H9 (cell line): Measurements from ENCODE around the gene VPS54. TPM values are rescaled to one million over a fixed set of nuclear protein-coding genes. Genes with fewer than 3 reads are reported as not detected.

Experiments
- DNase-seq: peaks from one replicate; pipeline ENCODE4 v3.0.0-alpha.2; 2017
- H2AFZ ChIP-seq: one replicate; pipeline ENCODE4 v1.6.1; 2013; ENCODE audit warnings: mild to moderate bottlenecking, low read length, control low read depth, moderate library complexity
- H2AK5ac ChIP-seq: 2 replicates; pipeline ENCODE4 v1.6.1; 2013; ENCODE audit warnings: low read length, control low read depth, mixed read lengths; ENCODE audit not compliant: insufficient read length
- H2BK120ac ChIP-seq: one replicate; pipeline ENCODE4 v1.6.1; 2013; ENCODE audit warnings: low read depth, mild to moderate bottlenecking, low read length, control low read depth, inconsistent platforms; ENCODE audit not compliant: poor library complexity, severe bottlenecking
- H2BK12ac ChIP-seq: 2 replicates; pipeline ENCODE4 v1.6.1; 2013; ENCODE audit warnings: low read length, control low read depth, mixed read lengths, low read depth; ENCODE audit not compliant: insufficient read length
- H2BK15ac ChIP-seq: 2 replicates; pipeline ENCODE4 v1.6.1; 2013; ENCODE audit warnings: low read depth, low read length, control low read depth
- H2BK20ac ChIP-seq: one replicate; pipeline ENCODE4 v1.6.1; 2013; ENCODE audit warnings: low read depth, mild to moderate bottlenecking, low read length, control low read depth, inconsistent platforms; ENCODE audit not compliant: poor library complexity, severe bottlenecking
- H2BK5ac ChIP-seq: 2 replicates; pipeline ENCODE4 v1.6.1; 2013; ENCODE audit warnings: low read length, control low read depth, mixed read lengths; ENCODE audit not compliant: insufficient read length
- H3K14ac ChIP-seq: 2 replicates; pipeline ENCODE4 v1.6.1; 2013; ENCODE audit warnings: low read length, control low read depth; ENCODE audit not compliant: insufficient read depth
- H3K18ac ChIP-seq: 2 replicates; pipeline ENCODE4 v1.6.1; 2013; ENCODE audit warnings: low read depth, mild to moderate bottlenecking, mixed read lengths, low read length, control low read depth; ENCODE audit not compliant: insufficient read length
- H3K23ac ChIP-seq: 2 replicates; pipeline ENCODE4 v1.6.1; 2013; ENCODE audit warnings: low read length, control low read depth, mixed read lengths, low read depth; ENCODE audit not compliant: insufficient read length
- H3K23me2 ChIP-seq: 2 replicates; pipeline ENCODE4 v1.6.1; 2013; ENCODE audit warnings: low read depth, mild to moderate bottlenecking, mixed read lengths, low read length, control low read depth; ENCODE audit not compliant: insufficient read length, poor library complexity, severe bottlenecking
- H3K27ac ChIP-seq: 2 replicates; pipeline ENCODE4 v1.5.1; 2013; ENCODE audit warnings: low read length, control low read depth, mixed read lengths, low read depth; ENCODE audit not compliant: insufficient read length
- H3K27me3 ChIP-seq: 2 replicates; pipeline ENCODE4 v1.6.1; 2013; ENCODE audit warnings: low read length, control low read depth, inconsistent platforms; ENCODE audit not compliant: insufficient read depth
- H3K4ac ChIP-seq: 2 replicates; pipeline ENCODE4 v1.6.1; 2013; ENCODE audit warnings: low read depth, mild to moderate bottlenecking, control low read depth, inconsistent platforms, low read length, moderate library complexity
- H3K4me1 ChIP-seq: 2 replicates; pipeline ENCODE4 v1.6.1; 2013; ENCODE audit warnings: low read length, control low read depth, inconsistent platforms; ENCODE audit not compliant: insufficient read depth
- H3K4me2 ChIP-seq: 2 replicates; pipeline ENCODE4 v1.6.1; 2013; ENCODE audit warnings: low read length, control low read depth, mixed read lengths; ENCODE audit not compliant: insufficient read length, insufficient read depth
- H3K56ac ChIP-seq: 2 replicates; pipeline ENCODE4 v1.6.1; 2013; ENCODE audit warnings: low read depth, mild to moderate bottlenecking, mixed read lengths, low read length, control low read depth; ENCODE audit not compliant: insufficient read length
- H3K79me1 ChIP-seq: 2 replicates; pipeline ENCODE4 v1.6.1; 2013; ENCODE audit warnings: low read depth, mild to moderate bottlenecking, moderate library complexity, low read length, control low read depth, inconsistent platforms; ENCODE audit not compliant: insufficient read depth, poor library complexity, severe bottlenecking
- H3K79me2 ChIP-seq: 2 replicates; pipeline ENCODE4 v1.6.1; 2013; ENCODE audit warnings: low read length, control low read depth, inconsistent platforms; ENCODE audit not compliant: insufficient read depth
- H3K9ac ChIP-seq: 2 replicates; pipeline ENCODE4 v1.6.1; 2013; ENCODE audit warnings: low read length, control low read depth, mixed read lengths; ENCODE audit not compliant: insufficient read length; ENCODE audit errors: extremely low read depth
- H3K9me3 ChIP-seq: one replicate; pipeline ENCODE4 v1.6.1; 2013; ENCODE audit warnings: low read depth, low read length, inconsistent platforms; ENCODE audit not compliant: control insufficient read depth
- H3T11ph ChIP-seq: one replicate; pipeline ENCODE4 v1.6.1; 2013; ENCODE audit warnings: mild to moderate bottlenecking, low read length, control low read depth, inconsistent platforms
- H4K20me1 ChIP-seq: one replicate; pipeline ENCODE4 v1.6.1; 2013; ENCODE audit not compliant: control insufficient read depth, insufficient read length, insufficient read depth
- H4K5ac ChIP-seq: 2 replicates; pipeline ENCODE4 v1.6.1; 2013; ENCODE audit warnings: low read depth, mild to moderate bottlenecking, mixed read lengths, low read length, control low read depth; ENCODE audit not compliant: insufficient read length
- H4K8ac ChIP-seq: replicated peaks from 2 replicates; pipeline ENCODE4 v1.6.1; 2013; ENCODE audit warnings: low read length, control low read depth, mixed read lengths, low read depth; ENCODE audit not compliant: insufficient read length
- H4K91ac ChIP-seq: 2 replicates; pipeline ENCODE4 v1.6.1; 2013; ENCODE audit warnings: low read depth, mild to moderate bottlenecking, moderate library complexity, mixed read lengths, low read length, control low read depth; ENCODE audit not compliant: insufficient read length
- H3K27ac Mint-ChIP-seq, 3 experiments: 2 replicates in 2 of 3; 3 replicates in 1 of 3; pipeline ENCODE4 v1.8.0; 2020 to 2021; ENCODE audit warnings: mixed read lengths in 3 of 3, mild to moderate bottlenecking in 1 of 3, moderate library complexity in 1 of 3
- H3K27me3 Mint-ChIP-seq: 2 replicates; pipeline ENCODE4 v1.8.0; 2021; ENCODE audit warnings: low read depth, mild to moderate bottlenecking, moderate library complexity, mixed read lengths
- H3K36me3 Mint-ChIP-seq, 3 experiments: 2 replicates in 2 of 3; 3 replicates in 1 of 3; pipeline ENCODE4 v1.8.0; 2020 to 2021; ENCODE audit warnings: low read depth in 3 of 3, mixed read lengths in 3 of 3; ENCODE audit not compliant: insufficient read depth in 1 of 3
- H3K4me1 Mint-ChIP-seq, 2 experiments: 2 replicates each; pipeline ENCODE4 v1.8.0; 2020; ENCODE audit warnings: mixed read lengths in 2 of 2
- H3K4me3 Mint-ChIP-seq, 2 experiments: 2 replicates in 1 of 2; 3 replicates in 1 of 2; pipeline ENCODE4 v1.8.0; 2020 to 2021; ENCODE audit warnings: mild to moderate bottlenecking in 2 of 2, mixed read lengths in 2 of 2, moderate library complexity in 1 of 2
- H3K9me3 Mint-ChIP-seq, 2 experiments: 2 replicates in 1 of 2; 3 replicates in 1 of 2; pipeline ENCODE4 v1.8.0; 2020; ENCODE audit warnings: mild to moderate bottlenecking in 2 of 2, mixed read lengths in 2 of 2, moderate library complexity in 1 of 2
- CTCF ChIP-seq: fragments of 200-600 bp; sonication (generic); conservative IDR thresholded peaks from 3 replicates; pipeline ENCODE4 v1.8.0; 2021; ENCODE audit warnings: antibody characterized with exemption, mild to moderate bottlenecking
- WGBS: extraction: QIAGEN DNeasy Blood & Tissue Kit; methylation state at CpG from one replicate; pipeline ENCODE4 v1.1.7; 2013; ENCODE audit warnings: missing lambda C conversion rate, low lambda C conversion rate, mixed read lengths; ENCODE audit not compliant: insufficient read length; ENCODE audit errors: extremely low coverage; 5-methylcytosine and 5-hydroxymethylcytosine counted together
- total RNA-seq: library from RNA; stranded (reverse); gene quantifications from 2 replicates; pipeline ENCODE4 v1.2.1, GENCODE V29; 2021

The VPS54 gene
- total RNA-seq, 1 experiment from 2014 or later: 13.4 TPM

GRCh38 chr2:63914311-63914710 is 104.9 kb downstream of the VPS54 start:
- Histone ChIP-seq H4K8ac (no peak overlapping the region), H3K4ac (no peak overlapping the region), H2BK5ac (no peak overlapping the region), H2AFZ (no peak overlapping the region), H3K23ac (no peak overlapping the region), H2BK120ac (no peak overlapping the region), H3K27me3 (no peaks in the 10 kb centered on the region), H3K4me1 (no peaks in the 10 kb centered on the region), H3K23me2 (no peaks in the 10 kb centered on the region), H2BK15ac (no peak overlapping the region), H3K18ac (no peak overlapping the region), H3K4me2 (no peak overlapping the region), H2AK5ac (no peak overlapping the region), H2BK12ac (no peak overlapping the region), H4K5ac (no peak overlapping the region), H3K9ac (no peak overlapping the region), H3K14ac (no peak overlapping the region), H4K91ac (no peak overlapping the region), H3K27ac (no peak overlapping the region), H3T11ph (no peak overlapping the region), H3K79me2 (no peaks in the 10 kb centered on the region), H3K9me3 (no peaks in the 10 kb centered on the region), H2BK20ac (no peak overlapping the region), H3K56ac (no peak overlapping the region), H4K20me1 (no peaks in the 10 kb centered on the region), H3K79me1 (no peaks in the 10 kb centered on the region)
- Mint-ChIP-seq H3K27me3 (no peaks in the 10 kb centered on the region), H3K9me3 (no peaks in the 10 kb centered on the region), H3K4me3 (no peak overlapping the region), H3K36me3 (peaks cover 2 to 51% (median 35%) of the 10 kb centered on the region in 3 experiments; a peak in 5 of 7 replicates), H3K4me1 (peaks cover 3 to 9% of the 10 kb centered on the region in 2 experiments; a peak in 2 of 4 replicates), H3K27ac (no peak overlapping the region)
- no peak for DNase-seq
- no peak for TF ChIP-seq CTCF
- WGBS: no CpG with 5 or more reads among the region's 1 CpG
